Measurements from ENCODE around the gene RHOD. TPM values are rescaled to one million over a fixed set of nuclear protein-coding genes. Genes with fewer than 3 reads are reported as not detected.

RHOD gene
- total RNA-seq (2014; rRNA removed; shearing (Covaris generic); ENCODE audit: low replicate concordance): not detected in 2 replicates

- no peak within 1 kb of the TSS for H2AFZ ChIP-seq (ENCODE audit: low read length)
- no peak within 1 kb of the TSS for H3K4me2 ChIP-seq (ENCODE audit: low read depth, low read length, poor library complexity, severe bottlenecking)
- no peaks in the 10 kb centered on the region for H3K36me3 ChIP-seq (ENCODE audit: insufficient read depth, low read length)
- H3K9me2 ChIP-seq (replicated peaks; ENCODE audit: insufficient read depth, low read length): no peaks in the 10 kb centered on the region
- no peak within 1 kb of the TSS for H3K27ac ChIP-seq (ENCODE audit: low read length)
- no peaks in the 10 kb centered on the region for H4K20me1 ChIP-seq (ENCODE audit: insufficient read depth, low read depth, low read length)
- no peak within 1 kb of the TSS for H3K9ac ChIP-seq (ENCODE audit: low read length)
- H3K4me3 ChIP-seq (ENCODE audit: low read length): no peak within 1 kb of the TSS
- H3K79me2 ChIP-seq (ENCODE audit: low read length): no peaks in the 10 kb centered on the region
- no peak for DNase-seq
- H3K4me1 ChIP-seq (ENCODE audit: low read length): no peaks in the 10 kb centered on the region
- H3K9me3 ChIP-seq (ENCODE audit: low read length): no peaks in the 10 kb centered on the region
- H3K27me3 ChIP-seq (ENCODE audit: low read length): no peaks in the 10 kb centered on the region
These were observed at the start of gene RHOD for GRCh38 chr11:67056267-67057204. TSS of gene RHOD (plus strand) at chr11:67056847. CDS start at chr11:67056903, 56 bp downstream.

- Histone ChIP-seq H3K9me2 (replicated peaks; ENCODE audit: insufficient read depth, low read length) (no peaks in the 10 kb centered on the region), H3K9me3 (ENCODE audit: low read length) (no peaks in the 10 kb centered on the region), H2AFZ (ENCODE audit: low read length) (peak overlapping the region; percentile 98), H4K20me1 (ENCODE audit: insufficient read depth, low read depth, low read length) (no peaks in the 10 kb centered on the region), H3K79me2 (ENCODE audit: low read length) (no peaks in the 10 kb centered on the region), H3K4me2 (ENCODE audit: low read depth, low read length, poor library complexity, severe bottlenecking) (no peak overlapping the region), H3K4me1 (ENCODE audit: low read length) (peaks cover 6% of the 10 kb centered on the region; the same call in 1 of the 2 replicates), H3K36me3 (ENCODE audit: insufficient read depth, low read length) (no peaks in the 10 kb centered on the region), H3K9ac (ENCODE audit: low read length) (no peak overlapping the region), H3K27me3 (ENCODE audit: low read length) (no peaks in the 10 kb centered on the region), H3K4me3 (ENCODE audit: low read length) (no peak overlapping the region), H3K27ac (ENCODE audit: low read length) (no peak overlapping the region)
- no peak for DNase-seq
These were observed 49.5 kb upstream of the RHOD start for GRCh38 chr11:67007126-67007525.

- H3K9me3 ChIP-seq (ENCODE audit: low read length): no peaks in the 10 kb centered on the region
- H3K27ac ChIP-seq (ENCODE audit: low read length): no peak overlapping the region
- H3K79me2 ChIP-seq (ENCODE audit: low read length): no peaks in the 10 kb centered on the region
- H3K4me3 ChIP-seq (ENCODE audit: low read length): no peak overlapping the region
- no peak for DNase-seq
- H3K4me1 ChIP-seq (ENCODE audit: low read length): peaks cover 6% of the 10 kb centered on the region; the same call in 1 of the 2 replicates
- no peaks in the 10 kb centered on the region for H3K9me2 ChIP-seq (replicated peaks; ENCODE audit: insufficient read depth, low read length)
- no peak overlapping the region for H2AFZ ChIP-seq (ENCODE audit: low read length)
- no peaks in the 10 kb centered on the region for H3K27me3 ChIP-seq (ENCODE audit: low read length)
- no peak overlapping the region for H3K4me2 ChIP-seq (ENCODE audit: low read depth, low read length, poor library complexity, severe bottlenecking)
- no peaks in the 10 kb centered on the region for H4K20me1 ChIP-seq (ENCODE audit: insufficient read depth, low read depth, low read length)
- H3K36me3 ChIP-seq (ENCODE audit: insufficient read depth, low read length): no peaks in the 10 kb centered on the region
- H3K9ac ChIP-seq (ENCODE audit: low read length): no peak overlapping the region
These were observed 46.2 kb upstream of the RHOD start for GRCh38 chr11:67010296-67010905.

- Histone ChIP-seq H3K4me3 (ENCODE audit: low read length) (no peak overlapping the region), H3K4me1 (ENCODE audit: low read length) (peaks cover 10% of the 10 kb centered on the region), H3K27me3 (ENCODE audit: low read length) (no peaks in the 10 kb centered on the region), H3K36me3 (ENCODE audit: insufficient read depth, low read length) (no peaks in the 10 kb centered on the region), H3K79me2 (ENCODE audit: low read length) (no peaks in the 10 kb centered on the region), H2AFZ (ENCODE audit: low read length) (no peak overlapping the region), H3K27ac (ENCODE audit: low read length) (no peak overlapping the region), H3K9me3 (ENCODE audit: low read length) (no peaks in the 10 kb centered on the region), H3K4me2 (ENCODE audit: low read depth, low read length, poor library complexity, severe bottlenecking) (no peak overlapping the region), H4K20me1 (ENCODE audit: insufficient read depth, low read depth, low read length) (no peaks in the 10 kb centered on the region), H3K9me2 (replicated peaks; ENCODE audit: insufficient read depth, low read length) (no peaks in the 10 kb centered on the region), H3K9ac (ENCODE audit: low read length) (no peak overlapping the region)
- no peak for DNase-seq
These were observed 43.1 kb upstream of the RHOD start for GRCh38 chr11:67013511-67014045.

GRCh38 chr11:67014343-67014742 lies 42.3 kb upstream of the RHOD start:
- no peak overlapping the region for H2AFZ ChIP-seq (ENCODE audit: low read length)
- no peak overlapping the region for H3K4me2 ChIP-seq (ENCODE audit: low read depth, low read length, poor library complexity, severe bottlenecking)
- peaks cover 10% of the 10 kb centered on the region for H3K4me1 ChIP-seq (ENCODE audit: low read length)
- H3K9ac ChIP-seq (ENCODE audit: low read length): no peak overlapping the region
- H3K4me3 ChIP-seq (ENCODE audit: low read length): no peak overlapping the region
- no peaks in the 10 kb centered on the region for H3K27me3 ChIP-seq (ENCODE audit: low read length)
- no peaks in the 10 kb centered on the region for H3K36me3 ChIP-seq (ENCODE audit: insufficient read depth, low read length)
- H4K20me1 ChIP-seq (ENCODE audit: insufficient read depth, low read depth, low read length): no peaks in the 10 kb centered on the region
- H3K9me2 ChIP-seq (replicated peaks; ENCODE audit: insufficient read depth, low read length): no peaks in the 10 kb centered on the region
- H3K79me2 ChIP-seq (ENCODE audit: low read length): no peaks in the 10 kb centered on the region
- H3K9me3 ChIP-seq (ENCODE audit: low read length): no peaks in the 10 kb centered on the region
- H3K27ac ChIP-seq (ENCODE audit: low read length): no peak overlapping the region
- no peak for DNase-seq

GRCh38 chr11:67015048-67015447 lies 41.6 kb upstream of the RHOD start:
- Histone ChIP-seq H3K36me3 (ENCODE audit: insufficient read depth, low read length) (no peaks in the 10 kb centered on the region), H3K27me3 (ENCODE audit: low read length) (no peaks in the 10 kb centered on the region), H3K4me2 (ENCODE audit: low read depth, low read length, poor library complexity, severe bottlenecking) (no peak overlapping the region), H3K9ac (ENCODE audit: low read length) (no peak overlapping the region), H3K9me2 (replicated peaks; ENCODE audit: insufficient read depth, low read length) (no peaks in the 10 kb centered on the region), H3K79me2 (ENCODE audit: low read length) (no peaks in the 10 kb centered on the region), H4K20me1 (ENCODE audit: insufficient read depth, low read depth, low read length) (no peaks in the 10 kb centered on the region), H2AFZ (ENCODE audit: low read length) (no peak overlapping the region), H3K9me3 (ENCODE audit: low read length) (no peaks in the 10 kb centered on the region), H3K4me1 (ENCODE audit: low read length) (peaks cover 10% of the 10 kb centered on the region), H3K4me3 (ENCODE audit: low read length) (no peak overlapping the region), H3K27ac (ENCODE audit: low read length) (no peak overlapping the region)
- no peak for DNase-seq

- Histone ChIP-seq H3K9ac (ENCODE audit: low read length) (no peak overlapping the region), H3K79me2 (ENCODE audit: low read length) (no peaks in the 10 kb centered on the region), H3K9me2 (replicated peaks; ENCODE audit: insufficient read depth, low read length) (no peaks in the 10 kb centered on the region), H3K27ac (ENCODE audit: low read length) (no peak overlapping the region), H3K4me2 (ENCODE audit: low read depth, low read length, poor library complexity, severe bottlenecking) (peak overlapping the region; percentile 42), H3K36me3 (ENCODE audit: insufficient read depth, low read length) (no peaks in the 10 kb centered on the region), H3K4me1 (ENCODE audit: low read length) (peaks cover 10% of the 10 kb centered on the region), H4K20me1 (ENCODE audit: insufficient read depth, low read depth, low read length) (no peaks in the 10 kb centered on the region), H3K9me3 (ENCODE audit: low read length) (no peaks in the 10 kb centered on the region), H3K27me3 (ENCODE audit: low read length) (no peaks in the 10 kb centered on the region), H3K4me3 (ENCODE audit: low read length) (no peak overlapping the region), H2AFZ (ENCODE audit: low read length) (no peak overlapping the region)
- DNase-seq: peak; percentile 61
These were observed 40.1 kb upstream of the RHOD start for GRCh38 chr11:67016550-67016949.

- H3K27me3 ChIP-seq (ENCODE audit: low read length): no peaks in the 10 kb centered on the region
- H3K79me2 ChIP-seq (ENCODE audit: low read length): no peaks in the 10 kb centered on the region
- peaks cover 21% of the 10 kb centered on the region for H3K4me1 ChIP-seq (ENCODE audit: low read length)
- H3K4me3 ChIP-seq (ENCODE audit: low read length): no peak overlapping the region
- H2AFZ ChIP-seq (ENCODE audit: low read length): no peak overlapping the region
- H3K9me3 ChIP-seq (ENCODE audit: low read length): no peaks in the 10 kb centered on the region
- no peak overlapping the region for H3K4me2 ChIP-seq (ENCODE audit: low read depth, low read length, poor library complexity, severe bottlenecking)
- no peak overlapping the region for H3K9ac ChIP-seq (ENCODE audit: low read length)
- no peaks in the 10 kb centered on the region for H4K20me1 ChIP-seq (ENCODE audit: insufficient read depth, low read depth, low read length)
- no peak for DNase-seq
- no peak overlapping the region for H3K27ac ChIP-seq (ENCODE audit: low read length)
- H3K36me3 ChIP-seq (ENCODE audit: insufficient read depth, low read length): no peaks in the 10 kb centered on the region
- H3K9me2 ChIP-seq (replicated peaks; ENCODE audit: insufficient read depth, low read length): no peaks in the 10 kb centered on the region
These were observed 35.7 kb upstream of the RHOD start for GRCh38 chr11:67020949-67021348.
